Stimulated activated CD4-positive, alpha-beta T cell treated with anti-CD3 and anti-CD28 coated beads, Interleukin-2, amount 100 ng/mL, for 4 hours (primary cell): ENCODE measurements around the gene FOXP2.
"Not testable (repeated sequence)": the region's sequence is repeated elsewhere in the genome, so short reads cannot be mapped to it uniquely, and the experiment has no call there.

Source experiments
- DNase-seq: peaks from one replicate; pipeline ENCODE4 v3.0.0-alpha.2; 2020; ENCODE audit warnings: low read depth

FOXP2 gene

GRCh38 chr7:114414156-114415063 lies at the start of gene FOXP2:
Gene FOXP2 (plus strand): TSS chr7:114414815. CDS start chr7:114426512, 11,697 bp downstream.
- DNase-seq: no peak

- DNase-seq: no peak
Measured at GRCh38 chr7:114365791-114366190, 48.8 kb upstream of the FOXP2 start.

GRCh38 chr7:114368492-114368891 lies 46.1 kb upstream of the FOXP2 start:
- no peak for DNase-seq

GRCh38 chr7:114369294-114369693 lies 45.3 kb upstream of the FOXP2 start:
- DNase-seq: no peak

- no peak for DNase-seq
Measured at GRCh38 chr7:114372619-114373018, 42.0 kb upstream of the FOXP2 start.

- no peak for DNase-seq
Measured at GRCh38 chr7:114375907-114376306, 38.7 kb upstream of the FOXP2 start.

GRCh38 chr7:114383946-114384345 lies 30.7 kb upstream of the FOXP2 start:
- not testable (repeated sequence) for DNase-seq

GRCh38 chr7:114384346-114384745 lies 30.3 kb upstream of the FOXP2 start:
- DNase-seq: not testable (repeated sequence)

- DNase-seq: no peak
Measured at GRCh38 chr7:114388021-114388420, 26.6 kb upstream of the FOXP2 start.

- no peak for DNase-seq
Measured at GRCh38 chr7:114392686-114393085, 21.9 kb upstream of the FOXP2 start.

GRCh38 chr7:114402876-114403635 lies 11.6 kb upstream of the FOXP2 start:
- DNase-seq: no peak

- no peak for DNase-seq
Measured at GRCh38 chr7:114405427-114405826, 9.2 kb upstream of the FOXP2 start.

GRCh38 chr7:114409750-114410149 lies 4.9 kb upstream of the FOXP2 start:
- DNase-seq: no peak

GRCh38 chr7:114412548-114412947 lies 2.1 kb upstream of the FOXP2 start:
- DNase-seq: no peak

GRCh38 chr7:114413761-114414155 lies 857 bp upstream of the FOXP2 start:
- no peak for DNase-seq

- DNase-seq: no peak
Measured at GRCh38 chr7:114415064-114415989, 712 bp downstream of the FOXP2 start.

GRCh38 chr7:114416129-114416990 lies 1.7 kb downstream of the FOXP2 start:
- DNase-seq: no peak

- no peak for DNase-seq
Measured at GRCh38 chr7:114417290-114417689, 2.7 kb downstream of the FOXP2 start.

GRCh38 chr7:114418117-114418516 lies 3.5 kb downstream of the FOXP2 start:
- no peak for DNase-seq

- no peak for DNase-seq
Measured at GRCh38 chr7:114419441-114420272, 5.0 kb downstream of the FOXP2 start.
